Liver (tissue), 9 donors: Measurements from ENCODE around the gene ADAMTS7. TPM values are rescaled to one million over a fixed set of nuclear protein-coding genes. Genes with fewer than 3 reads are reported as not detected.
"Not testable (repeated sequence)": the region's sequence is repeated elsewhere in the genome, so short reads cannot be mapped to it uniquely, and the experiment has no call there.

ENCODE experiments used
- DNase-seq: peaks from one replicate; pipeline ENCODE4 v3.0.0-alpha.2; 2017; ENCODE audit warnings: low spot score
- H3K27ac ChIP-seq, 2 donors: one replicate each; pipeline ENCODE4 v1.7.0; 2013; ENCODE audit warnings: inconsistent platforms in 2 of 2, low read length in 2 of 2, control low read depth in 1 of 2, low read depth in 1 of 2, mild to moderate bottlenecking in 1 of 2
- H3K27me3 ChIP-seq, 4 donors: one replicate each; pipeline versions ENCODE4 v1.6.1 to v1.7.0; 2013; ENCODE audit warnings: low read length in 3 of 4, inconsistent platforms in 1 of 4, mild to moderate bottlenecking in 1 of 4, moderate library complexity in 1 of 4; ENCODE audit not compliant: control insufficient read depth in 4 of 4, insufficient read depth in 4 of 4
- H3K36me3 ChIP-seq, 4 donors: one replicate each; pipeline versions ENCODE4 v1.6.1 to v1.7.0; 2013; ENCODE audit warnings: low read length in 3 of 4, mild to moderate bottlenecking in 3 of 4, low read depth in 1 of 4, moderate library complexity in 1 of 4; ENCODE audit not compliant: control insufficient read depth in 4 of 4, insufficient read depth in 3 of 4
- H3K4me1 ChIP-seq, 4 donors: one replicate each; pipeline versions ENCODE4 v1.6.1 to v1.7.0; 2013; ENCODE audit warnings: low read length in 3 of 4, mild to moderate bottlenecking in 3 of 4, moderate library complexity in 1 of 4; ENCODE audit not compliant: control insufficient read depth in 4 of 4, insufficient read depth in 4 of 4
- H3K4me3 ChIP-seq, 3 donors: one replicate each; pipeline versions ENCODE4 v1.6.1 to v1.7.0; 2013; ENCODE audit warnings: low read length in 3 of 3, control low read depth in 1 of 3, low read depth in 1 of 3, mild to moderate bottlenecking in 1 of 3
- H3K9ac ChIP-seq, 2 donors: one replicate each; pipeline ENCODE4 v1.7.0; 2013; ENCODE audit warnings: low read length in 2 of 2, mild to moderate bottlenecking in 2 of 2, moderate library complexity in 2 of 2, control low read depth in 1 of 2, low read depth in 1 of 2
- H3K9me3 ChIP-seq, 4 donors: one replicate each; pipeline versions ENCODE4 v1.6.1 to v1.7.0; 2013; ENCODE audit warnings: low read length in 3 of 4; ENCODE audit not compliant: control insufficient read depth in 4 of 4
- CTCF ChIP-seq: fragments of 150-350 bp; IDR thresholded peaks from 2 replicates; pipeline ENCODE4 v1.5.1; 2017; ENCODE audit warnings: improper control_type of control experiment, low read depth, low read length; ENCODE audit not compliant: missing input control
- EGR1 ChIP-seq, 2 donors: IDR thresholded peaks; 2 replicates each; pipeline ENCODE4 v1.6.1; 2016 to 2018; ENCODE audit warnings: antibody characterized with exemption in 2 of 2, low read depth in 2 of 2
- FOXA1 ChIP-seq: IDR thresholded peaks from 2 replicates; pipeline ENCODE4 v1.6.1; 2016; ENCODE audit warnings: antibody characterized with exemption
- FOXA2 ChIP-seq: IDR thresholded peaks from 2 replicates; pipeline ENCODE4 v1.6.1; 2016; ENCODE audit warnings: antibody characterized with exemption
- GABPA ChIP-seq, 2 donors: IDR thresholded peaks in 1 of 2; conservative IDR thresholded peaks in 1 of 2; 2 replicates each; pipeline ENCODE4 v1.6.1; 2016; ENCODE audit warnings: antibody characterized with exemption in 2 of 2, mild to moderate bottlenecking in 1 of 2, moderate library complexity in 1 of 2
- HNF4A ChIP-seq, 2 donors: conservative IDR thresholded peaks; 2 replicates each; pipeline ENCODE4 v1.6.1; 2016; ENCODE audit warnings: antibody characterized with exemption in 2 of 2, mild to moderate bottlenecking in 2 of 2
- HNF4G ChIP-seq: IDR thresholded peaks from 2 replicates; pipeline ENCODE4 v1.6.1; 2016; ENCODE audit warnings: antibody characterized with exemption
- MAX ChIP-seq: IDR thresholded peaks from 2 replicates; pipeline ENCODE4 v1.6.1; 2016; ENCODE audit warnings: antibody characterized with exemption
- NR2F2 ChIP-seq: IDR thresholded peaks from 2 replicates; pipeline ENCODE4 v1.6.1; 2016; ENCODE audit warnings: antibody characterized with exemption
- RXRA ChIP-seq, 2 donors: IDR thresholded peaks; 2 replicates each; pipeline ENCODE4 v1.6.1; 2017 to 2018; ENCODE audit warnings: antibody characterized with exemption in 2 of 2, mild to moderate bottlenecking in 1 of 2
- SP1 ChIP-seq: IDR thresholded peaks from 2 replicates; pipeline ENCODE4 v1.6.1; 2018; ENCODE audit warnings: antibody characterized with exemption, mild to moderate bottlenecking
- TAF1 ChIP-seq: conservative IDR thresholded peaks from 2 replicates; pipeline ENCODE4 v1.6.1; 2016; ENCODE audit warnings: antibody characterized with exemption, mild to moderate bottlenecking
- YY1 ChIP-seq: IDR thresholded peaks from 2 replicates; pipeline ENCODE4 v1.6.1; 2016; ENCODE audit warnings: antibody characterized with exemption, mild to moderate bottlenecking
- ZBTB33 ChIP-seq: IDR thresholded peaks from 2 replicates; pipeline ENCODE4 v1.6.1; 2016; ENCODE audit warnings: antibody characterized with exemption
- WGBS: extraction: QIAGEN DNeasy Blood & Tissue Kit; methylation state at CpG from one replicate; pipeline ENCODE4 v1.1.7; 2013; 5-methylcytosine and 5-hydroxymethylcytosine counted together
- polyA plus RNA-seq, 2 donors: library from polyadenylated mRNA; stranded (reverse) in 1 of 2; unstranded in 1 of 2; fragments of 200-250 nt in 1 of 2; fragments of >200 nt in 1 of 2; fragmentation: Nextera tagmentation in 1 of 2; extraction: Ambion mirVana in 1 of 2; gene quantifications; one replicate each; pipeline versions ENCODE4 v1.2.1 to v1.2.3, GENCODE V29; 2013 to 2015
- total RNA-seq, 2 donors: library from RNA; depleted of rRNA; stranded (reverse); fragments of >200 nt; gene quantifications; one replicate each; pipeline ENCODE4 v1.2.3, GENCODE V29; 2014
- donor health status: healthy.
- donor health status: healthy.
- donor health status: healthy.
- donor health status: healthy.
- donor health status: healthy.

ADAMTS7 gene
- total and polyA plus RNA-seq, 4 donors = 0.13 to 2.4 (median 1.3) TPM

- Histone ChIP-seq H3K9me3 (no peaks in the 10 kb centered on the region), H3K36me3 (no peaks in the 10 kb centered on the region), H3K27me3 (no peaks in the 10 kb centered on the region), H3K27ac (no peak overlapping the region), H3K4me3 (no peak overlapping the region), H3K4me1 (no peaks in the 10 kb centered on the region), H3K9ac (no peak overlapping the region)
- no peak for DNase-seq
- 96% methylated on average over 26 of the region's 26 CpGs for WGBS
- TF ChIP-seq GABPA (IDR thresholded peaks at IDR 0.05 in 1 of 2, conservative IDR thresholded peaks at IDR 0.05 in 1 of 2) (no peak), ZBTB33 (no peak), CTCF (no peak), TAF1 (no peak), EGR1 (IDR thresholded peaks at IDR 0.05; ENCODE audit: low read depth in 2 of 2) (no peak), FOXA1 (no peak), HNF4G (no peak)
Measured at GRCh38 chr15:78763796-78764241, 47.4 kb downstream of the ADAMTS7 start.

- 93% methylated on average over 29 of the region's 29 CpGs for WGBS
- no peaks in the 10 kb centered on the region for H3K36me3 ChIP-seq
- TF ChIP-seq RXRA (IDR thresholded peaks at IDR 0.05) = no peak
- no peak for TF ChIP-seq CTCF
- TF ChIP-seq GABPA (IDR thresholded peaks at IDR 0.05 in 1 of 2, conservative IDR thresholded peaks at IDR 0.05 in 1 of 2) = no peak
- no peak for TF ChIP-seq YY1
- no peak for TF ChIP-seq FOXA1
- no peak for TF ChIP-seq NR2F2
- no peak for TF ChIP-seq SP1
- no peak for TF ChIP-seq FOXA2
- no peak for TF ChIP-seq HNF4A (conservative IDR thresholded peaks at IDR 0.05)
- no peak for TF ChIP-seq MAX
- no peak for DNase-seq
- no peak overlapping the region for H3K4me3 ChIP-seq
- H3K4me1 ChIP-seq = no peaks in the 10 kb centered on the region
- no peak overlapping the region for H3K9ac ChIP-seq
- no peak overlapping the region for H3K27ac ChIP-seq
- H3K9me3 ChIP-seq = no peaks in the 10 kb centered on the region
- H3K27me3 ChIP-seq = no peaks in the 10 kb centered on the region
Measured at GRCh38 chr15:78762985-78763795, 48.1 kb downstream of the ADAMTS7 start.

GRCh38 chr15:78762386-78762961 is 48.8 kb downstream of the ADAMTS7 start:
- not testable (repeated sequence) for H3K36me3 ChIP-seq, H3K4me1 ChIP-seq, H3K9me3 ChIP-seq, H3K27me3 ChIP-seq, H3K9ac ChIP-seq, H3K4me3 ChIP-seq, DNase-seq, H3K27ac ChIP-seq
- 93% methylated on average over 24 of the region's 25 CpGs for WGBS
